Activated CD4-positive, alpha-beta T cell treated with anti-CD3 and anti-CD28 coated beads, Interleukin-2, amount 10 ng/mL, durations not matched to agents 24 days and 14 days (primary cell): ENCODE measurements around the gene NRDE2. TPM values are rescaled to one million over a fixed set of nuclear protein-coding genes. Genes with fewer than 3 reads are reported as not detected.

Experiments used
- total RNA-seq: library from RNA; stranded (reverse); gene quantifications from 2 replicates; pipeline ENCODE4 v1.2.3, GENCODE V29; 2022

The NRDE2 gene
- total RNA-seq, 1 donor from 2014 or later, result 22.8 TPM

Other genes with a start within 250 kb of the NRDE2 start
- gene PSMC1, start 75.4 kb downstream of the NRDE2 start, total RNA-seq, result 170 and 185 TPM in 2 replicates
- 471 and 482 TPM in 2 replicates for gene CALM1, start 65.1 kb upstream of the NRDE2 start, total RNA-seq